Choroid plexus epithelial cell (primary cell): ENCODE data around the gene PSMB2.
"Not testable (repeated sequence)": the region's sequence is repeated elsewhere in the genome, so short reads cannot be mapped to it uniquely, and the experiment has no call there.

Experiments
- DNase-seq: peaks from one replicate; pipeline ENCODE4 v3.0.0-alpha.2; 2010; ENCODE audit warnings: low read depth
- H3K4me3 ChIP-seq: 2 replicates; pipeline ENCODE4 v1.5.1; 2011; ENCODE audit warnings: low read depth, mild to moderate bottlenecking, control low read depth, low read length, moderate library complexity
- TF ChIP-seq, protein P1 (sequence below): conservative IDR thresholded peaks from 2 replicates; pipeline ENCODE4 v1.5.1; 2011; ENCODE audit warnings: low read depth, mild to moderate bottlenecking, control low read depth, inconsistent platforms, low read length, moderate library complexity

PSMB2 gene

GRCh38 chr1:35577071-35577998 lies 64.0 kb downstream of the PSMB2 start:
- H3K4me3 ChIP-seq = peak overlapping the region; percentile 50
- TF ChIP-seq, protein P1, sequence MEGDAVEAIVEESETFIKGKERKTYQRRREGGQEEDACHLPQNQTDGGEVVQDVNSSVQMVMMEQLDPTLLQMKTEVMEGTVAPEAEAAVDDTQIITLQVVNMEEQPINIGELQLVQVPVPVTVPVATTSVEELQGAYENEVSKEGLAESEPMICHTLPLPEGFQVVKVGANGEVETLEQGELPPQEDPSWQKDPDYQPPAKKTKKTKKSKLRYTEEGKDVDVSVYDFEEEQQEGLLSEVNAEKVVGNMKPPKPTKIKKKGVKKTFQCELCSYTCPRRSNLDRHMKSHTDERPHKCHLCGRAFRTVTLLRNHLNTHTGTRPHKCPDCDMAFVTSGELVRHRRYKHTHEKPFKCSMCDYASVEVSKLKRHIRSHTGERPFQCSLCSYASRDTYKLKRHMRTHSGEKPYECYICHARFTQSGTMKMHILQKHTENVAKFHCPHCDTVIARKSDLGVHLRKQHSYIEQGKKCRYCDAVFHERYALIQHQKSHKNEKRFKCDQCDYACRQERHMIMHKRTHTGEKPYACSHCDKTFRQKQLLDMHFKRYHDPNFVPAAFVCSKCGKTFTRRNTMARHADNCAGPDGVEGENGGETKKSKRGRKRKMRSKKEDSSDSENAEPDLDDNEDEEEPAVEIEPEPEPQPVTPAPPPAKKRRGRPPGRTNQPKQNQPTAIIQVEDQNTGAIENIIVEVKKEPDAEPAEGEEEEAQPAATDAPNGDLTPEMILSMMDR = no peak
- no peak for DNase-seq

DNA sequence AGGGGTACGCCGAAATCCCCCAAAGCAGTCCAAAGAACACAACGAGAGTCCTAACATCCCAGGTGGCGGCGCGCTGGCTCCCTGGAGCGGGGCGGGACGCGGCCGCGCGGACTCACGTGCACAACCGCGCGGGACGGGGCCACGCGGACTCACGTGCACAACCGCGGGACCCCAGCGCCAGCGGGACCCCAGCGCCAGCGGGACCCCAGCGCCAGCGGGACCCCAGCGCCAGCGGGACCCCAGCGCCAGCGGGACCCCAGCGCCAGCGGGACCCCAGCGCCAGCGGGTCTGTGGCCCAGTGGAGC lies 64.6 kb downstream of the PSMB2 start:
- H3K4me3 ChIP-seq, DNase-seq: not testable (repeated sequence)

DNA sequence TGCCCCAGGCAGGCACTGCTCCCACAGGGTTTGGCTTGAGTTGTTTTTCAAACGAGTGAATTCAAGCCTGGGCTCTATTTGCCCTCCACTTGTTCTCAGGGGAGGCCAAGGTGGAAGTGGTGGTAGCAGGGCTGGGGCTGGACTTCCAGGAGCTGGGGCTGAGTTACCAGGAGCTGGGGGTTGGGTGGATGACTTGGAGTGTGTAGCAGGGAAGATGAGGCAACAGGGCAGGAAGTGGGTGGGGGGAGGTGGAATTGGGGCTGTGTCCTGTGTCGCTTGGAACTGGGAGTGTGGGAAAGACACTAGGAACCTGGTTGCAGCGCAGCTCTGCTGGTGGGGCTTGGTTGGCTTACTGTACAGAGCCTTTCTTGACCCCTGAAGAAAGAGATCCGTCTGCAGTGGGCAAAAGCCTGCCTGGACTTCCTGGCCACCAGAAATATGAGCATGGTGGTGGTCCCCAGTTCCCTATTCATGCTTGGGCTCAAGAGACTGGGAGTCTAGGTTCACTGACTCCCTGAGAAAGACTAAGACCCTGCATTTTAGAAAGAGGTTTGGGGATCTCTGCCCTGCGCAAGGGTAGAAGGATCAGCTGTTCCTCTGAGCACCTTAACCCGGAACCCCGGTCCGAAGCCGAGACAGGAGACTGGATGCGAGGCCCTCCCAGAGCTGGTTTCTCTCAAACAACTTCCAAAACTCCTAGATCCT lies 65.1 kb downstream of the PSMB2 start:
- TF ChIP-seq, protein P1 = no peak
- no peak overlapping the region for H3K4me3 ChIP-seq
- DNase-seq = no peak

DNA sequence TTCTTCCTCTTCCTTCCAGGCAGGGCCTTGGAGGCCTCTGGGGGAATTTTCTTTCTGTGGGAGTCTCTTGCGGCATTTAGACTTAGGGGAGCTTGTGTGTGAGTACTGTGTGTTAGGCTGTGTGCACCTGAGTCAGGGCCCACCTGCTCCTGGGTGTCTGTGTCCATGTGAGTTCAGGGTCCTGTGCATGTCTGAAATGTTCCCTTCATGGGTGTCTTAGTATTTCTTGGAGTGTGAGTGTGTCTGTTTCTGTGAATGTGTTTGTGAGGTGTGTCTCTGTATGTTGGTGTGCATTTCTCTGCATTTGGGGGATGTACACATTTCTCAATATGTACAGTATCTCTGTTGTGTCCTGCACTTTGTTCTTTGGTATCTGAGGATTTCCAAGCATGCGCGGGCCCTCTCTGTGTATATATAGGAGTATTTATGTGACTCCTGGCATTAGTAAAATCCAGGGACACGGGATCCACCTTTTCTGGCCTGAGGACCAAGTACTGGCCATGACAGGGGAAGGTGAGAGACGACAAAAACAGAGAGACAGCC lies 65.8 kb downstream of the PSMB2 start:
- H3K4me3 ChIP-seq = no peak overlapping the region
- DNase-seq = no peak
- TF ChIP-seq, protein P1 = no peak

DNA sequence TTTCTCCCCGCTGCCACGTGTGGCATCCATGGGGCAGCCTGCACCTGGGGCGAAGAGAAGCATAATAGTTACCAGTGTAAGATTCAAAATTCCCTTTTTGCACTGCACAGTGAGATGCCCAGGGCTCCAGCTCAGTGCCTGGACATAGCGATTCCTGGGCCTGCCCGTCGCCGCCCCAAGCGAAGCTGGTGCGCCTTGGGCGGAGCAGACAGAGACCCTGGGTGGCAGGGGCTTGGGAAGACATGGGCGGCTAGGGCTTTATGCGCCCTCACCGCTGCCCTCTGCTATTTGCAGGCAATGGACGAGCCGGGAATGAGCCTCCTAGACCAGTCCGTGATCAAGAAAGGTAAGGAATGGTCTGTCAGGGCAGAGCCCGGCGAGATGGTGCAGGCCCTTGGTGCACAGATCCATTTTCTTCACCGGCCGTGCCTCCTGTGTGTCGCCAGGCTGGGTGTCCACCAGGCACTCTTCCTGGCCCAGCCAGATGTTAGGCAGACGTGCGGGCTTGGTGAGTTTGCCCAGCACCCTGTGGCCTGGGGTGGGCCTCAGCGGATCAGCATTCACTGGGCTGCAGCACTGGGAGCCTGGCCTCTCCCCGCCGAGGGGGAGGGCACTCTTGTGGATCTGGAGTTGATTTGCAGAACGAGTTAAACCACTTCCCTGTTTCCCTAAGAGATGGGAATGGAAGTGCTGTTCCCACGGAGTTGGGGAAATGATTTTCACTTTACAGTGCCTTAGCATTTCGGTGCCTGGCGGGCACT lies 66.5 kb downstream of the PSMB2 start:
- no peak overlapping the region for H3K4me3 ChIP-seq
- no peak for DNase-seq
- TF ChIP-seq, protein P1 = no peak

GRCh38 chr1:35574125-35574654 lies 67.1 kb downstream of the PSMB2 start:
- H3K4me3 ChIP-seq = no peak overlapping the region
- no peak for DNase-seq
- TF ChIP-seq, protein P1 = no peak
